OCI-LY1 (cell line): ENCODE data around the gene ADGRG7.

Source experiments
- H2AFZ ChIP-seq: fragments of 200-600 bp; sonication (generic), shearing (Covaris generic); 2 replicates; pipeline ENCODE4 v1.6.0; 2014; ENCODE audit warnings: antibody characterized with exemption, mild to moderate bottlenecking, low read length
- H3F3A ChIP-seq: fragments of 200-600 bp; sonication (generic), shearing (Covaris generic); 2 replicates; pipeline ENCODE4 v1.6.0; 2014; ENCODE audit warnings: mild to moderate bottlenecking, antibody characterized with exemption, low read length, moderate library complexity; ENCODE audit not compliant: insufficient read depth
- H3K27ac ChIP-seq: fragments of 200-600 bp; sonication (generic); 2 replicates; pipeline ENCODE4 v1.5.1; 2014; ENCODE audit warnings: low read length, mixed run types, mild to moderate bottlenecking, low read depth; ENCODE audit not compliant: poor library complexity, severe bottlenecking
- H3K27me3 ChIP-seq: fragments of 200-600 bp; sonication (generic); 2 replicates; pipeline ENCODE4 v1.6.0; 2014; ENCODE audit warnings: antibody characterized with exemption, mild to moderate bottlenecking, low read length, moderate library complexity; ENCODE audit not compliant: insufficient read depth
- H3K36me3 ChIP-seq: fragments of 200-600 bp; sonication (generic); 2 replicates; pipeline ENCODE4 v1.6.1; 2014; ENCODE audit warnings: mild to moderate bottlenecking, antibody characterized with exemption, low read length, moderate library complexity, mixed read lengths; ENCODE audit not compliant: insufficient read depth
- H3K4me1 ChIP-seq: fragments of 200-600 bp; sonication (generic); 2 replicates; pipeline ENCODE4 v1.5.1; 2014; ENCODE audit warnings: mild to moderate bottlenecking, low read length, moderate library complexity; ENCODE audit not compliant: insufficient read depth, severe bottlenecking
- H3K4me2 ChIP-seq: fragments of 200-600 bp; sonication (generic), shearing (Covaris generic); 2 replicates; pipeline ENCODE4 v1.6.1; 2014; ENCODE audit warnings: low read length
- H3K4me3 ChIP-seq: fragments of 200-600 bp; sonication (generic); 2 replicates; pipeline ENCODE4 v1.5.1; 2014; ENCODE audit warnings: low read length, low read depth, mild to moderate bottlenecking, mixed read lengths; ENCODE audit not compliant: poor library complexity, severe bottlenecking
- H3K79me2 ChIP-seq: fragments of 200-600 bp; shearing (Covaris generic); 2 replicates; pipeline ENCODE4 v1.6.1; 2016; ENCODE audit warnings: mixed run types, low read length, mixed read lengths; ENCODE audit not compliant: insufficient read depth
- H3K9ac ChIP-seq: fragments of 200-600 bp; sonication (generic), shearing (Covaris generic); 2 replicates; pipeline ENCODE4 v1.6.1; 2014; ENCODE audit warnings: mild to moderate bottlenecking, low read length, mixed read lengths
- H3K9me2 ChIP-seq: fragments of 200-600 bp; sonication (generic), shearing (Covaris generic); 2 replicates; pipeline ENCODE4 v1.6.1; 2014; ENCODE audit warnings: low read depth, mild to moderate bottlenecking, low read length, mixed read lengths
- H3K9me3 ChIP-seq: fragments of 200-600 bp; shearing (Covaris generic); 2 replicates; pipeline ENCODE4 v1.6.1; 2014; ENCODE audit warnings: low read length, mixed read lengths
- H4K20me1 ChIP-seq: fragments of 200-600 bp; sonication (generic), shearing (Covaris generic); 2 replicates; pipeline ENCODE4 v1.6.0; 2016; ENCODE audit warnings: mild to moderate bottlenecking, low read length; ENCODE audit not compliant: insufficient read depth
- EZH2 ChIP-seq: fragments of 200-600 bp; sonication (generic), shearing (Covaris generic); IDR thresholded peaks from 2 replicates; pipeline ENCODE4 v1.8.0; 2017; ENCODE audit warnings: borderline replicate concordance, mixed run types, mild to moderate bottlenecking, antibody characterized with exemption, low read length, moderate library complexity, mixed read lengths
- TF ChIP-seq, protein P1 (sequence below): fragments of 200-600 bp; sonication (generic), shearing (Covaris generic); IDR thresholded peaks from 2 replicates; pipeline ENCODE4 v1.5.1; 2017; ENCODE audit warnings: mild to moderate bottlenecking, antibody characterized with exemption, low read length, moderate library complexity, mixed read lengths

ADGRG7 gene

GRCh38 chr3:100563228-100563627, 46.2 kb upstream of the ADGRG7 start:
- Histone ChIP-seq H3K27me3 (no peaks in the 10 kb centered on the region), H3K9ac (no peak overlapping the region), H3K9me3 (no peaks in the 10 kb centered on the region), H3K9me2 (no peaks in the 10 kb centered on the region), H2AFZ (no peak overlapping the region), H3F3A (no peaks in the 10 kb centered on the region), H3K4me2 (no peak overlapping the region), H3K27ac (no peak overlapping the region), H3K36me3 (no peaks in the 10 kb centered on the region), H3K4me1 (no peaks in the 10 kb centered on the region), H4K20me1 (no peaks in the 10 kb centered on the region), H3K79me2 (no peaks in the 10 kb centered on the region), H3K4me3 (no peak overlapping the region)
- no peak for TF ChIP-seq EZH2
- TF ChIP-seq, protein P1, sequence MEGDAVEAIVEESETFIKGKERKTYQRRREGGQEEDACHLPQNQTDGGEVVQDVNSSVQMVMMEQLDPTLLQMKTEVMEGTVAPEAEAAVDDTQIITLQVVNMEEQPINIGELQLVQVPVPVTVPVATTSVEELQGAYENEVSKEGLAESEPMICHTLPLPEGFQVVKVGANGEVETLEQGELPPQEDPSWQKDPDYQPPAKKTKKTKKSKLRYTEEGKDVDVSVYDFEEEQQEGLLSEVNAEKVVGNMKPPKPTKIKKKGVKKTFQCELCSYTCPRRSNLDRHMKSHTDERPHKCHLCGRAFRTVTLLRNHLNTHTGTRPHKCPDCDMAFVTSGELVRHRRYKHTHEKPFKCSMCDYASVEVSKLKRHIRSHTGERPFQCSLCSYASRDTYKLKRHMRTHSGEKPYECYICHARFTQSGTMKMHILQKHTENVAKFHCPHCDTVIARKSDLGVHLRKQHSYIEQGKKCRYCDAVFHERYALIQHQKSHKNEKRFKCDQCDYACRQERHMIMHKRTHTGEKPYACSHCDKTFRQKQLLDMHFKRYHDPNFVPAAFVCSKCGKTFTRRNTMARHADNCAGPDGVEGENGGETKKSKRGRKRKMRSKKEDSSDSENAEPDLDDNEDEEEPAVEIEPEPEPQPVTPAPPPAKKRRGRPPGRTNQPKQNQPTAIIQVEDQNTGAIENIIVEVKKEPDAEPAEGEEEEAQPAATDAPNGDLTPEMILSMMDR, result no peak

- no peak for TF ChIP-seq EZH2
- TF ChIP-seq, protein P1, result no peak
- Histone ChIP-seq H3K9me2 (no peaks in the 10 kb centered on the region), H3K4me2 (no peak overlapping the region), H2AFZ (no peak overlapping the region), H4K20me1 (no peaks in the 10 kb centered on the region), H3K79me2 (no peaks in the 10 kb centered on the region), H3F3A (no peaks in the 10 kb centered on the region), H3K27ac (no peak overlapping the region), H3K9ac (no peak overlapping the region), H3K4me1 (no peaks in the 10 kb centered on the region), H3K4me3 (no peak overlapping the region), H3K9me3 (no peaks in the 10 kb centered on the region), H3K27me3 (no peaks in the 10 kb centered on the region), H3K36me3 (no peaks in the 10 kb centered on the region)
Measured at GRCh38 chr3:100563652-100564211, 45.7 kb upstream of the ADGRG7 start.

GRCh38 chr3:100570811-100571210, 38.6 kb upstream of the ADGRG7 start:
- Histone ChIP-seq H3K9me3 (no peaks in the 10 kb centered on the region), H3F3A (no peaks in the 10 kb centered on the region), H3K9me2 (no peaks in the 10 kb centered on the region), H3K4me1 (no peaks in the 10 kb centered on the region), H3K4me2 (no peak overlapping the region), H3K27me3 (no peaks in the 10 kb centered on the region), H3K4me3 (no peak overlapping the region), H2AFZ (no peak overlapping the region), H4K20me1 (no peaks in the 10 kb centered on the region), H3K9ac (no peak overlapping the region), H3K36me3 (no peaks in the 10 kb centered on the region), H3K79me2 (no peaks in the 10 kb centered on the region), H3K27ac (no peak overlapping the region)
- TF ChIP-seq, protein P1, result no peak
- no peak for TF ChIP-seq EZH2
